Osteoblast (primary cell): Measurements from ENCODE around the gene ZNF366. TPM values are rescaled to one million over a fixed set of nuclear protein-coding genes. Genes with fewer than 3 reads are reported as not detected.

ENCODE experiments used
- DNase-seq: peaks from one replicate; pipeline ENCODE4 v3.0.0; 2011; ENCODE audit warnings: low spot score, mixed read lengths; ENCODE audit not compliant: insufficient read length; ENCODE audit errors: missing footprints
- H2AFZ ChIP-seq: 2 replicates; pipeline ENCODE4 v1.6.0; 2011; ENCODE audit warnings: mild to moderate bottlenecking, low read length
- H3K27ac ChIP-seq: 2 replicates; pipeline ENCODE4 v1.5.1; 2011; ENCODE audit warnings: mild to moderate bottlenecking, low read depth, low read length, moderate library complexity
- H3K27me3 ChIP-seq: 2 replicates; pipeline ENCODE4 v1.6.0; 2012; ENCODE audit warnings: mild to moderate bottlenecking, control low read depth, inconsistent platforms, low read length, moderate library complexity; ENCODE audit not compliant: insufficient read depth
- H3K36me3 ChIP-seq: 2 replicates; pipeline ENCODE4 v1.5.1; 2011; ENCODE audit warnings: mild to moderate bottlenecking, low read length, control low read depth, moderate library complexity; ENCODE audit not compliant: insufficient read depth
- H3K4me1 ChIP-seq: 2 replicates; pipeline ENCODE4 v1.5.1; 2011; ENCODE audit warnings: mild to moderate bottlenecking, low read length, control low read depth, moderate library complexity; ENCODE audit not compliant: insufficient read depth
- H3K4me2 ChIP-seq: 2 replicates; pipeline ENCODE4 v1.6.0; 2011; ENCODE audit warnings: mild to moderate bottlenecking, low read length; ENCODE audit not compliant: insufficient read depth
- H3K4me3 ChIP-seq: fragments of 200-600 bp; sonication (generic); 3 replicates; pipeline ENCODE4 v1.5.1; 2012; ENCODE audit warnings: mild to moderate bottlenecking, low read length, inconsistent platforms; ENCODE audit not compliant: insufficient read depth
- H3K79me2 ChIP-seq: 2 replicates; pipeline ENCODE4 v1.6.0; 2012; ENCODE audit warnings: mild to moderate bottlenecking, low read length, control low read depth, inconsistent platforms; ENCODE audit not compliant: insufficient read depth
- H3K9me3 ChIP-seq: 2 replicates; pipeline ENCODE4 v1.5.1; 2011; ENCODE audit warnings: low read depth, low read length, control low read depth
- H4K20me1 ChIP-seq: 2 replicates; pipeline ENCODE4 v1.6.0; 2012; ENCODE audit warnings: mild to moderate bottlenecking, low read length, control low read depth; ENCODE audit not compliant: insufficient read depth
- CTCF ChIP-seq: IDR thresholded peaks from 2 replicates; pipeline ENCODE4 v1.5.1; 2011; ENCODE audit warnings: mild to moderate bottlenecking, low read depth, low read length, moderate library complexity; ENCODE audit errors: extremely low read depth
- total RNA-seq: library from RNA; depleted of rRNA; stranded (reverse); fragments of >200 nt; gene quantifications from 2 replicates; pipeline ENCODE4 v1.2.3, GENCODE V29; 2012

The ZNF366 gene
- total RNA-seq, 1 donor: not detected

- H3K4me1 ChIP-seq: peaks cover 21% of the 10 kb centered on the region
- H2AFZ ChIP-seq: no peak overlapping the region
- no peak overlapping the region for H3K27ac ChIP-seq
- H3K79me2 ChIP-seq: no peaks in the 10 kb centered on the region
- DNase-seq: no peak
- no peaks in the 10 kb centered on the region for H3K27me3 ChIP-seq
- H3K4me3 ChIP-seq: no peak overlapping the region
- TF ChIP-seq CTCF: no peak
- no peaks in the 10 kb centered on the region for H3K36me3 ChIP-seq
- no peaks in the 10 kb centered on the region for H3K9me3 ChIP-seq
- no peaks in the 10 kb centered on the region for H4K20me1 ChIP-seq
- H3K4me2 ChIP-seq: no peak overlapping the region
Measured at GRCh38 chr5:72439192-72439591, 68.0 kb downstream of the ZNF366 start.

GRCh38 chr5:72438141-72438540, 69.1 kb downstream of the ZNF366 start:
- H3K9me3 ChIP-seq: no peaks in the 10 kb centered on the region
- no peak overlapping the region for H3K4me3 ChIP-seq
- H3K27me3 ChIP-seq: no peaks in the 10 kb centered on the region
- TF ChIP-seq CTCF: no peak
- H3K4me1 ChIP-seq: peaks cover 21% of the 10 kb centered on the region
- H2AFZ ChIP-seq: no peak overlapping the region
- no peak for DNase-seq
- no peaks in the 10 kb centered on the region for H3K79me2 ChIP-seq
- no peaks in the 10 kb centered on the region for H3K36me3 ChIP-seq
- H3K27ac ChIP-seq: no peak overlapping the region
- no peaks in the 10 kb centered on the region for H4K20me1 ChIP-seq
- no peak overlapping the region for H3K4me2 ChIP-seq

- TF ChIP-seq CTCF: no peak
- Histone ChIP-seq H3K27me3 (no peaks in the 10 kb centered on the region), H3K4me1 (peaks cover 15% of the 10 kb centered on the region), H3K4me3 (no peak overlapping the region), H3K9me3 (no peaks in the 10 kb centered on the region), H4K20me1 (no peaks in the 10 kb centered on the region), H3K27ac (no peak overlapping the region), H2AFZ (no peak overlapping the region), H3K4me2 (no peak overlapping the region), H3K79me2 (no peaks in the 10 kb centered on the region), H3K36me3 (no peaks in the 10 kb centered on the region)
- no peak for DNase-seq
Measured at GRCh38 chr5:72436796-72437471, 70.3 kb downstream of the ZNF366 start.

- no peak overlapping the region for H3K4me3 ChIP-seq
- H3K27ac ChIP-seq: no peak overlapping the region
- no peaks in the 10 kb centered on the region for H3K9me3 ChIP-seq
- no peak overlapping the region for H3K4me2 ChIP-seq
- H3K4me1 ChIP-seq: peaks cover 4% of the 10 kb centered on the region
- H3K79me2 ChIP-seq: no peaks in the 10 kb centered on the region
- H2AFZ ChIP-seq: no peak overlapping the region
- no peaks in the 10 kb centered on the region for H3K36me3 ChIP-seq
- no peak for DNase-seq
- TF ChIP-seq CTCF: no peak
- no peaks in the 10 kb centered on the region for H4K20me1 ChIP-seq
- no peaks in the 10 kb centered on the region for H3K27me3 ChIP-seq
Measured at GRCh38 chr5:72434781-72435437, 72.3 kb downstream of the ZNF366 start.
